Middle frontal gyrus (tissue), 1 donor: Measurements from ENCODE around the gene MAP4K4.
"Not testable (repeated sequence)": the region's sequence is repeated elsewhere in the genome, so short reads cannot be mapped to it uniquely, and the experiment has no call there.

Experiments
- DNase-seq: peaks from one replicate; pipeline ENCODE4 v3.0.0-alpha.2; 2015; ENCODE audit warnings: low spot score; ENCODE audit errors: extremely low spot score

Gene MAP4K4

GRCh38 chr2:101742547-101742946 lies 45.0 kb downstream of the MAP4K4 start:
- DNase-seq, result no peak

- DNase-seq, result no peak
These were observed 45.8 kb downstream of the MAP4K4 start for GRCh38 chr2:101743288-101743687.

- DNase-seq, result no peak
These were observed 47.3 kb downstream of the MAP4K4 start for GRCh38 chr2:101744832-101745231.

- no peak for DNase-seq
These were observed 48.5 kb downstream of the MAP4K4 start for GRCh38 chr2:101745711-101746694.

GRCh38 chr2:101748000-101748399 lies 50.5 kb downstream of the MAP4K4 start:
- no peak for DNase-seq

- DNase-seq, result not testable (repeated sequence)
These were observed 51.0 kb downstream of the MAP4K4 start for GRCh38 chr2:101748462-101748861.

GRCh38 chr2:101750688-101751087 lies 53.2 kb downstream of the MAP4K4 start:
- no peak for DNase-seq

- DNase-seq, result no peak
These were observed 53.8 kb downstream of the MAP4K4 start for GRCh38 chr2:101751276-101751815.

GRCh38 chr2:101751875-101752619 lies 54.5 kb downstream of the MAP4K4 start:
- DNase-seq, result no peak

- peak; percentile 77 for DNase-seq
These were observed 55.5 kb downstream of the MAP4K4 start for GRCh38 chr2:101752716-101753616.

GRCh38 chr2:101753720-101754490 lies 56.4 kb downstream of the MAP4K4 start:
- no peak for DNase-seq

GRCh38 chr2:101754618-101755017 lies 57.1 kb downstream of the MAP4K4 start:
- no peak for DNase-seq

GRCh38 chr2:101756266-101756665 lies 58.8 kb downstream of the MAP4K4 start:
- DNase-seq, result no peak

- no peak for DNase-seq
These were observed 60.5 kb downstream of the MAP4K4 start for GRCh38 chr2:101758001-101758400.

- no peak for DNase-seq
These were observed 61.7 kb downstream of the MAP4K4 start for GRCh38 chr2:101759162-101759561.

- no peak for DNase-seq
These were observed 65.1 kb downstream of the MAP4K4 start for GRCh38 chr2:101762451-101763171.

- DNase-seq, result no peak
These were observed 66.2 kb downstream of the MAP4K4 start for GRCh38 chr2:101763496-101764333.

GRCh38 chr2:101766337-101766736 lies 68.8 kb downstream of the MAP4K4 start:
- no peak for DNase-seq
